Upper lobe of right lung (tissue), 1 donor: ENCODE results near the gene GSPT2. TPM values are rescaled to one million over a fixed set of nuclear protein-coding genes. Genes with fewer than 3 reads are reported as not detected.
"Not testable (repeated sequence)": the region's sequence is repeated elsewhere in the genome, so short reads cannot be mapped to it uniquely, and the experiment has no call there.

ENCODE experiments used
- ATAC-seq: fragments of 200-7000 bp; cut with Tn5 transposase; one replicate; pipeline ENCODE4 v1.9.1; 2020; ENCODE audit warnings: mild to moderate bottlenecking, moderate library complexity
- DNase-seq: peaks from one replicate; pipeline ENCODE4 v3.0.0-alpha.2; 2020
- H3K27ac ChIP-seq: fragments of 200-600 bp; one replicate; pipeline ENCODE4 v1.8.0; 2022
- H3K27me3 ChIP-seq: fragments of 200-600 bp; one replicate; pipeline ENCODE4 v1.8.0; 2022; ENCODE audit warnings: mild to moderate bottlenecking
- H3K36me3 ChIP-seq: fragments of 200-600 bp; one replicate; pipeline ENCODE4 v1.8.0; 2022
- H3K4me1 ChIP-seq: fragments of 200-600 bp; one replicate; pipeline ENCODE4 v1.8.0; 2022
- H3K4me3 ChIP-seq: fragments of 200-600 bp; one replicate; pipeline ENCODE4 v1.8.0; 2022; ENCODE audit warnings: mild to moderate bottlenecking
- H3K9me3 ChIP-seq: fragments of 200-600 bp; one replicate; pipeline ENCODE4 v1.8.0; 2022
- intact Hi-C: fragments of 100-400 bp; cut with DNase I; formaldehyde crosslinking; loops from one replicate; pipeline ENCODE4 v1.11.0; 2022
- long read RNA-seq: library from polyadenylated mRNA; unstranded; transcript quantifications from one replicate; pipeline ENCODE4 v2.0.0, GENCODE V29; 2021
- total RNA-seq: library from RNA; stranded (reverse); fragmentation: NEBNext Ultra II Directional; extraction: Animal tissue kit (Norgen Biotek cat#: 25700); gene quantifications from one replicate; pipeline ENCODE4 v1.2.1, GENCODE V29; 2021
- TF ChIP-seq, protein P1 (sequence below): fragments of 200-600 bp; IDR thresholded peaks from one replicate; pipeline ENCODE4 v1.8.0; 2022; ENCODE audit warnings: antibody characterized with exemption
- donor health status: DM: no; HTN: yes; CAD: no; lungs with severe emphysema.

GSPT2 gene
- total RNA-seq: 10.4 TPM
- long read RNA-seq, transcript GSPT2-201 (1 exons, 2,802 nt): major isoform, 14 of 14 reads
- long read RNA-seq, partial matches to known transcripts: 0 of 14 reads
- long read RNA-seq, other reads (novel, unspliced or antisense): 0 of 14 reads

DNA sequence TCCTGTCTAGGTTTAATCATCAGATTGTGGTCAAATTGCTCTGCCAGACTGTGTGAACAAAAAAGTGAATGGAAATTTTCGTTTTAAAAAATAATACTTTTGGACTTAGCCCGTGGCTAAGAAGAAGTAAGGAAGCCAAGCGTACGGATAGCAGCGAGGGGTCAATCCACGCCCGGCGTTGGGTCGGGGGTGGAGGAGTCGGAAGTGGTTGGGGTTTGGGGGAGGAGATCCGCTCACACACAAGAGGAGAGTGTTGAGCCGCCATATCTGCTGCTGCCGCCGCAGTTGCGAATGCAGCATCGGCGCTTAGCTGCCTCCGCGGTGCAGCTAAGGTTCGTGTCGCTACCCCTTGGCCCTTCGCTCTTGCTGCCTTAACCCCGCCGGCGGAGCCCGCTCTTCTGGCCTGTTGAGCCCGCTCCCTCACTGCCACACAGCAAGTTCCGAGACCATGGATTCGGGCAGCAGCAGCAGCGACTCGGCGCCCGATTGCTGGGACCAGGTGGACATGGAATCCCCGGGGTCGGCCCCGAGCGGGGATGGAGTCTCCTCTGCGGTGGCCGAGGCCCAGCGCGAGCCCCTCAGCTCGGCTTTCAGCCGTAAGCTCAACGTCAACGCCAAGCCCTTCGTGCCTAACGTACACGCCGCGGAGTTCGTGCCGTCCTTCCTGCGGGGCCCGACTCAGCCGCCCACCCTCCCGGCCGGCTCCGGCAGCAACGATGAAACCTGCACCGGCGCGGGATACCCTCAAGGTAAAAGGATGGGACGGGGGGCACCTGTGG is at the start of gene GSPT2:
GSPT2 (plus strand) TSS at position 264 of the 779 bp plus-strand sequence; CDS start at position 449, 185 bp downstream.
- no peaks in the 10 kb centered on the region for H3K27me3 ChIP-seq
- H3K4me3 ChIP-seq: peak within 1 kb of the TSS; percentile 61
- H3K36me3 ChIP-seq: no peaks in the 10 kb centered on the region
- no peaks in the 10 kb centered on the region for H3K9me3 ChIP-seq
- H3K27ac ChIP-seq: peak within 1 kb of the TSS; percentile 74
- H3K4me1 ChIP-seq: no peaks in the 10 kb centered on the region
- ATAC-seq (peak; percentile 99), DNase-seq (peak; percentile 85)
- TF ChIP-seq, protein P1, sequence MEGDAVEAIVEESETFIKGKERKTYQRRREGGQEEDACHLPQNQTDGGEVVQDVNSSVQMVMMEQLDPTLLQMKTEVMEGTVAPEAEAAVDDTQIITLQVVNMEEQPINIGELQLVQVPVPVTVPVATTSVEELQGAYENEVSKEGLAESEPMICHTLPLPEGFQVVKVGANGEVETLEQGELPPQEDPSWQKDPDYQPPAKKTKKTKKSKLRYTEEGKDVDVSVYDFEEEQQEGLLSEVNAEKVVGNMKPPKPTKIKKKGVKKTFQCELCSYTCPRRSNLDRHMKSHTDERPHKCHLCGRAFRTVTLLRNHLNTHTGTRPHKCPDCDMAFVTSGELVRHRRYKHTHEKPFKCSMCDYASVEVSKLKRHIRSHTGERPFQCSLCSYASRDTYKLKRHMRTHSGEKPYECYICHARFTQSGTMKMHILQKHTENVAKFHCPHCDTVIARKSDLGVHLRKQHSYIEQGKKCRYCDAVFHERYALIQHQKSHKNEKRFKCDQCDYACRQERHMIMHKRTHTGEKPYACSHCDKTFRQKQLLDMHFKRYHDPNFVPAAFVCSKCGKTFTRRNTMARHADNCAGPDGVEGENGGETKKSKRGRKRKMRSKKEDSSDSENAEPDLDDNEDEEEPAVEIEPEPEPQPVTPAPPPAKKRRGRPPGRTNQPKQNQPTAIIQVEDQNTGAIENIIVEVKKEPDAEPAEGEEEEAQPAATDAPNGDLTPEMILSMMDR: no peak
- intact Hi-C loops: no loop called here

DNA sequence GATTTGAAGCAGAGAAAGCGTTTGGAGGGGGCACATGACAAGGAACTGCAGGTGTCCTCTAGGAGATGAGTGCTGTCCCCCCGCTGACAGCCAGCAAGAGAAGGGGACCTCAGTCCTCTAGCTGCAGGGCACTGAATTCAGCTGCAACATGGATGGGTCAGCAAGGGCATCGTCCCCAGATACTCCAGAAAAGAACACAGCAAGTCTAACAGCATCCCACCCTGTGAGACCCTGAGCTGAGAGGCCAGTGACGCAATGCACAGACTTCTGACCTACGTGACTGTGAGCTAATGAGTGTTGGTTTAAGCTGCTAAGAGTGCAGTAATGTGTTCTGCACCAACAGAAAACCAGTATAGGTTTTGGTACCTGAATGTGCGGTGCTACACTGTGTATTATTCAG is 49.0 kb upstream of the GSPT2 start:
- Histone ChIP-seq H3K9me3 (no peaks in the 10 kb centered on the region), H3K27ac (no peak overlapping the region), H3K27me3 (no peaks in the 10 kb centered on the region), H3K4me3 (no peak overlapping the region), H3K4me1 (no peaks in the 10 kb centered on the region), H3K36me3 (no peaks in the 10 kb centered on the region)
- ATAC-seq (no peak), DNase-seq (no peak)
- TF ChIP-seq, protein P1: no peak
- intact Hi-C loops: no loop called here

DNA sequence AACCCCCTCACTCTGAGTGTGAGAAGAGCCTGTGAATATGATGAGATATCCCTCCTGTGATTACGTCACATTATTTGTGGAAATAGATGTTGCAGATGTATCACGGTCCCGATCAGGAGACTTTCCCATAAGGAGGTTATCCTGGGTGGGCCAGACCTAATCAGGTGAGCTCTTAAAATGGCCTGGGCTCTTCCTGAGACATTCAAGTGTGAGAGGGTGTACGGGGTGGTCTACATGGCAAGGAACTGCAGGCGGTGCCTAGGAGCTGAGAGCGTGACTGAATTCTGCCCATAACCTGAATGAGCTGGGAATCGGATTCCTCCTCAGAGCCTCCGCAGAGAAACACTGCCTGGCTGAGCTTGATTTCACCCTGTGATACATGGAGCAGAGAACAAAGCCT is 45.8 kb upstream of the GSPT2 start:
- Histone ChIP-seq H3K9me3 (no peaks in the 10 kb centered on the region), H3K27me3 (no peaks in the 10 kb centered on the region), H3K4me1 (no peaks in the 10 kb centered on the region), H3K27ac (no peak overlapping the region), H3K36me3 (no peaks in the 10 kb centered on the region), H3K4me3 (no peak overlapping the region)
- ATAC-seq (no peak), DNase-seq (no peak)
- TF ChIP-seq, protein P1: no peak
- intact Hi-C loops: no loop called here

DNA sequence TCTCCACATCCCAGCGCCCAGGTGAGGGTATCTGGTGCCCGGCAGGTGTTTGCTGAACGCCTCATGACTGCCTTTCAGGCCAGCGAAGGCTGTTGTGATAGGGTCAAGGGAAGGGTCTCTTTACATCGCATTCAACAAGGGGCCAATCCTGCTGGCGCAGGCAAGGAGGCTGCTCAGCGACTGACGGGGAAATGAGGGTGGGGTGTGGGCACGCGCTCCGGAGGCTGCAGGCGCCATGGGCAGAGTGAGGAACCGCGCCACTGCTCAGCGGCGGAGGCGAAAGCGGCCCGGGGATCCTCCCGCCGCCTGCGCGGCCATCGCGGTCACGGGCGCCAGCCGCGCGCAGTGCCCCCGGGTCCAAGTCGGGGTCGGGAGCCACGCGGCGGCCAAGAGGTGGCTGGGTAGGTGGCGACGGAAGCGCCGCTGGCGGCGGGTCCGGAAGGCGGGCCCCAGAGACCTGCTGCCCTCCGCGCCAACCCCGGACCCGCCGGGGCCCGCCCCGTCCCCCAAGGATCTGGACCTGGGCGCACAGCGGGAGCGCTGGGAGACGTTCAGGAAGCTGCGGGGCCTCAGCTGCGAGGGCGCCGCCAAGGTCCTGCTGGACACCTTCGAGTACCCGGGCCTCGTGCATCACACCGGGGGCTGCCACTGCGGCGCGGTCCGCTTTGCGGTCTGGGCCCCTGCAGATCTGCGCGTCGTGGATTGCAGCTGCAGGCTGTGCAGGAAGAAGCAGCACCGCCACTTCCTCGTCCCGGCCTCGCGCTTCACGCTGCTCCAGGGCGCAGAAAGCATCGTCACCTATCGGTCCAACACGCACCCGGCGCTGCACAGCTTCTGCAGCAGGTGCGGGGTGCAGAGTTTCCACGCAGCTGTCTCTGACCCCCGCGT is 32.7 kb upstream of the GSPT2 start, which contains the start of gene CENPVL1:
CENPVL1 (plus strand) TSS at position 236 of the 888 bp plus-strand sequence; CDS start at position 236, 0 bp downstream.
- DNase-seq, H3K27me3 ChIP-seq, ATAC-seq, H3K36me3 ChIP-seq, H3K27ac ChIP-seq, H3K4me1 ChIP-seq, H3K9me3 ChIP-seq, H3K4me3 ChIP-seq, intact Hi-C loops: not testable (repeated sequence)

DNA sequence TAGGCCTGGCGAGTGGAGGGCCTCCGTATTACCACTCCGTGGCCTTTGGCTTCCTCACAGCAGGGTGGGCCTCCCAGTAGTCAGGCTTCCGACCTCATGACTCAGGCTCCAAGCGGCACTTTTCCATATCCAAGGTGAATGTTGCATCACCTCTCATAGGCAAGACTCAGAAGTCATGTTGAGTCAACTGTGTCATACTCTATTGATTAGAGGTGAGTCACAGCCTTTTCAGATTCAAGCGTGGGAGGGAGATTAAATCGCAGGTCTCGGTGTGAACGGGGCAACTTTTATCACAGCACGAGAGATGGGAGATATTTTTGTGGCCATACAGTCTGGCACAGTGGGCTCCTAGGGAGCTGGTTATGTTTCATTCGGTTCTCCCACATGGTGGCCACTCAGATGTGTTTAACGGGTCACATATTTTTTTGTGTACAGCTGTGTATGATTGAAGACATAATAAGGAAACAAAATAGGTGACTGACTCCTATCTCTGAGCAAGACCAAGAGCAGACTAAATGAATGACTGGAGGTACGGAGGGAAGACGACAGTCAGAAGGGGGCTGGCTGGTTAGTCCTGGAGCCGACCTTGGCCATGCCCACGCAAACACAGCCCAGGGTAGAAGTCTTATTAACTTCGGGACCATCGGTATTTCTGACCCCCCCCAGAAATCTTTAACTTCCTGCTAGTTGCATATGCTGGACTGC is 30.1 kb upstream of the GSPT2 start:
- H3K36me3 ChIP-seq, intact Hi-C loops, H3K9me3 ChIP-seq, ATAC-seq, H3K27me3 ChIP-seq, H3K4me3 ChIP-seq, DNase-seq, H3K4me1 ChIP-seq, H3K27ac ChIP-seq: not testable (repeated sequence)

DNA sequence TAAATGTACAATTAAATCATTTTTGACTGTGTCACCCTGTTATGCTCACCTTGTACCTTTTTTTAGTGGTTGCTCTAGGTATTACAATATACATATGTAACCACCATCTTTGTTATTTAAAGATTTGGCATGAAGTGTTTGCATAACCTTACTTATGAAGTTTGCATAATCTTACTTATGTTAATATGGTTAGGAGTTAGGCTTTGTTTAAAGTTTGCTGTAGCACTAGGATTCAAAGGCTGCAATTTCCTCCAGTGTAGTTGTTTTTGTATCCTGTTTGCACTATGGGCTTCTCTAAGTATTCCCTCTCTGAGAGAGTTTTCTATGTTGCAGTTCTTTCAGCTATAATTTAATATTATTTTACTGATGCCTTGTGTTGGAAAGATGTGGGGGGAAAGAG is 15.0 kb upstream of the GSPT2 start:
- no peaks in the 10 kb centered on the region for H3K9me3 ChIP-seq
- H3K27ac ChIP-seq: no peak overlapping the region
- H3K4me3 ChIP-seq: no peak overlapping the region
- H3K27me3 ChIP-seq: no peaks in the 10 kb centered on the region
- TF ChIP-seq, protein P1: no peak
- H3K4me1 ChIP-seq: no peaks in the 10 kb centered on the region
- no peak for DNase-seq
- ATAC-seq: no peak
- intact Hi-C loops: no loop called here
- no peaks in the 10 kb centered on the region for H3K36me3 ChIP-seq
